Smooth muscle cell of the coronary artery (primary cell): ENCODE measurements around the gene ZNF322. TPM values are rescaled to one million over a fixed set of nuclear protein-coding genes. Genes with fewer than 3 reads are reported as not detected.

Experiments
- total RNA-seq: library from RNA; depleted of rRNA; stranded (reverse); fragments of >200 nt; gene quantifications from 2 replicates; pipeline ENCODE4 v1.2.3, GENCODE V29; 2014; ENCODE audit warnings: low replicate concordance

ZNF322 gene, protein sequence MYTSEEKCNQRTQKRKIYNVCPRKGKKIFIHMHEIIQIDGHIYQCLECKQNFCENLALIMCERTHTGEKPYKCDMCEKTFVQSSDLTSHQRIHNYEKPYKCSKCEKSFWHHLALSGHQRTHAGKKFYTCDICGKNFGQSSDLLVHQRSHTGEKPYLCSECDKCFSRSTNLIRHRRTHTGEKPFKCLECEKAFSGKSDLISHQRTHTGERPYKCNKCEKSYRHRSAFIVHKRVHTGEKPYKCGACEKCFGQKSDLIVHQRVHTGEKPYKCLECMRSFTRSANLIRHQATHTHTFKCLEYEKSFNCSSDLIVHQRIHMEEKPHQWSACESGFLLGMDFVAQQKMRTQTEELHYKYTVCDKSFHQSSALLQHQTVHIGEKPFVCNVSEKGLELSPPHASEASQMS
- total RNA-seq, result 7.8 and 13.6 TPM in 2 replicates

DNA sequence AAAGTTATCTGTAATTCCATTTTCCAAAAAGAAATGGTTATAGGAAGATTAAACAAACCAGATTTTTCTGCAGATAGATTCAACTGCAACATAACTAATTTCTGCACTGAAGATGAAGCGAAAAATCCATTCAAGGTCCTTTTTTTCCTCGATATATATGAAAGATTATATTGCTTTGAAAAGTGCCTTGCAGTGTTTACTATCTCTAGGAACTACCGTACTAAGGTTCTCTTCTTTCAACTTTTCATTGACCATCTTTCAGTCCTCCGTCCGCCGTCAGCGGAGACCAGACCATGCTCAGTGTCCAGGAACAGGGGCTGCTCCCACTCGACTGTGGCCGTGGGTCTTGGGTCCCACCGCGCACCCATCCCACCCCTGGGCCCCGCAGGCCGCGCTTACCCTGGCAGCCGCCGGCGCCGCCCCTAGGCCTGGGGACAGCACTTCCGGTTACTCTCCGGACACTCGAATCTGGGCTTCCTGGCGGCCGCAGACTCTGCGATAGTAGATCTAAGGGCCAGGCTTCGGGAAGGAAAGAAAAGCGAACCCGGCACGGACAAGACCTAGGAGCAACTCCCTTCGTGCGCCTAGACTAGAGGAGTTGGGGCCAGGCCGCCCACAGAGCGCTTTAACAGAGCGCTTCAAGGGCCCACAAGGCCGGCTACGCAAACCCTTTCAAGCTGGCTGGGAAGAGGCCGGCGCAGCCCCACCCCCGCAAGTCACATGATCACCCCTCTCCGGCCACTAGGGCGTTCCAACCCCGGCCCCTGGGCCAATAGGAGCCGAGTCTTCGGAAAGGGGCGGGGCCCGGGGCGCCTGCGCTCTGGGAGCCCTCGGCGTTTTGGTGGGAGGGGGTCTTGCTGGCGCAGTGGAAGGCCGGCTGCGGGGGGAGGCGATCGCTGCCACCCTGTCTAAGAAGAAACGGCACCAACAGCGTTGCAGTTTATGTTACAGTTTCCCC lies at the start of gene ZNF322:
TSS of gene ZNF322 (minus strand) at position 705 of the 958 bp plus-strand sequence. CDS start 21,193 bp downstream, outside the sequence.

GRCh38 chr6:26596579-26597388 lies 62.8 kb downstream of the ZNF322 start, which contains the start of gene ABT1:
TSS of gene ABT1 (plus strand) at chr6:26596953. CDS start at chr6:26596983, 30 bp downstream.

Other genes with a start within 250 kb of the ZNF322 start
- gene BTN3A3, start 219.2 kb downstream of the ZNF322 start, total RNA-seq, result 12.6 and 60.5 TPM in 2 replicates
- gene BTN2A1, start 201.8 kb downstream of the ZNF322 start, total RNA-seq, result 10.2 and 10.8 TPM in 2 replicates
- gene BTN1A1, start 159.4 kb downstream of the ZNF322 start, total RNA-seq, result not detected in 2 replicates
- gene HMGN4, start 121.4 kb downstream of the ZNF322 start, total RNA-seq, result 32.6 and 70.1 TPM in 2 replicates
- 10.5 and 14.0 TPM in 2 replicates for gene ABT1, start 62.8 kb downstream of the ZNF322 start, total RNA-seq